ENCODE results near the gene ZFYVE28. TPM values are rescaled to one million over a fixed set of nuclear protein-coding genes. Genes with fewer than 3 reads are reported as not detected.

The ZFYVE28 gene
- total and polyA plus RNA-seq, 2 donors (not counting 1 experiment from before 2014, with no cell fraction given): 5.8 to 12.1 TPM

GRCh38 chr4:2402048-2402842 is 16.2 kb downstream of the ZFYVE28 start:
- DNase-seq (no peak), ATAC-seq (ENCODE audit: low read depth) (peak; percentile 49)
- Histone ChIP-seq H3K27me3 (replicated peaks in 1 of 4; ENCODE audit: control extremely low read depth in 1 of 4, control insufficient read depth in 3 of 4, insufficient read depth in 4 of 4, low read length in 3 of 4) (peaks cover 0 to 34% (median 9%) of the 10 kb centered on the region in 4 experiments), H3K4me3 (ENCODE audit: control extremely low read depth in 1 of 5, extremely low read depth in 1 of 5, insufficient read depth in 1 of 5, low read depth in 2 of 5, low read length in 4 of 5) (peak overlapping the region in 2 of 5 experiments; percentile 7 to 24), H4K20me1 (ENCODE audit: control insufficient read depth, insufficient read depth, low read length, poor library complexity, severe bottlenecking) (no peaks in the 10 kb centered on the region), H3K9me3 (ENCODE audit: control extremely low read depth in 1 of 3, control insufficient read depth in 2 of 3, insufficient read depth in 1 of 3, low read length in 2 of 3) (no peaks in the 10 kb centered on the region), H3K4me2 (replicated peaks; ENCODE audit: low read depth, low read length, poor library complexity, severe bottlenecking) (peak overlapping the region; percentile 53), H3K79me2 (ENCODE audit: control insufficient read depth, insufficient read depth, low read length) (no peaks in the 10 kb centered on the region), H3K36me3 (replicated peaks in 1 of 2; ENCODE audit: control extremely low read depth in 1 of 2, control insufficient read depth in 1 of 2, extremely low read depth in 1 of 2, insufficient read depth in 2 of 2, low read length in 1 of 2) (no peaks in the 10 kb centered on the region), H3K27ac (ENCODE audit: low read length in 2 of 2) (no peak overlapping the region), H3K4me1 (ENCODE audit: control insufficient read depth in 2 of 2, insufficient read depth in 2 of 2, low read length in 2 of 2) (peaks cover 7 to 11% of the 10 kb centered on the region in 2 donors), H3K9ac (ENCODE audit: low read length) (peak overlapping the region; percentile 26), H2AFZ (ENCODE audit: insufficient read depth, low read depth, low read length, poor library complexity, severe bottlenecking) (peak overlapping the region; percentile 62)
- no peaks in the 10 kb centered on the region for H3K9me3 Mint-ChIP-seq (ENCODE audit: insufficient read depth)
- CTCF ChIA-PET: interaction anchor here (0.8 to 1.4 kb wide), 4 partner anchors 8 to 182 kb away, joined by 3 to 4 read pairs (median 4); no protein-coding TSS in a partner anchor
- 9% methylated on average over 23 of the region's 27 CpGs for WGBS (ENCODE audit: insufficient coverage)
- H3K27me3 Mint-ChIP-seq: peaks cover 32% of the 10 kb centered on the region
- peak overlapping the region; percentile 67 for H3K4me3 Mint-ChIP-seq
- intact Hi-C loops (cut with micrococcal nuclease): no loop called here
- H3K27ac Mint-ChIP-seq: no peak overlapping the region
- peaks cover 13% of the 10 kb centered on the region for H3K4me1 Mint-ChIP-seq
- POLR2A ChIA-PET: interaction anchor here (1.4 kb wide), 1 partner anchor 140 kb away, joined by 3 read pairs; the partner anchor contains the start of gene MXD4
- TF ChIP-seq, protein P1, sequence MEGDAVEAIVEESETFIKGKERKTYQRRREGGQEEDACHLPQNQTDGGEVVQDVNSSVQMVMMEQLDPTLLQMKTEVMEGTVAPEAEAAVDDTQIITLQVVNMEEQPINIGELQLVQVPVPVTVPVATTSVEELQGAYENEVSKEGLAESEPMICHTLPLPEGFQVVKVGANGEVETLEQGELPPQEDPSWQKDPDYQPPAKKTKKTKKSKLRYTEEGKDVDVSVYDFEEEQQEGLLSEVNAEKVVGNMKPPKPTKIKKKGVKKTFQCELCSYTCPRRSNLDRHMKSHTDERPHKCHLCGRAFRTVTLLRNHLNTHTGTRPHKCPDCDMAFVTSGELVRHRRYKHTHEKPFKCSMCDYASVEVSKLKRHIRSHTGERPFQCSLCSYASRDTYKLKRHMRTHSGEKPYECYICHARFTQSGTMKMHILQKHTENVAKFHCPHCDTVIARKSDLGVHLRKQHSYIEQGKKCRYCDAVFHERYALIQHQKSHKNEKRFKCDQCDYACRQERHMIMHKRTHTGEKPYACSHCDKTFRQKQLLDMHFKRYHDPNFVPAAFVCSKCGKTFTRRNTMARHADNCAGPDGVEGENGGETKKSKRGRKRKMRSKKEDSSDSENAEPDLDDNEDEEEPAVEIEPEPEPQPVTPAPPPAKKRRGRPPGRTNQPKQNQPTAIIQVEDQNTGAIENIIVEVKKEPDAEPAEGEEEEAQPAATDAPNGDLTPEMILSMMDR (IDR thresholded peaks at IDR 0.05): no peak
- no peak for TF ChIP-seq EZH2 (IDR thresholded peaks at IDR 0.05; ENCODE audit: borderline replicate concordance, insufficient read depth, low read depth, low read length, poor library complexity, severe bottlenecking)

GRCh38 chr4:2401610-2401983 is 16.8 kb downstream of the ZFYVE28 start:
- intact Hi-C loops (cut with micrococcal nuclease): no loop called here
- no peak for TF ChIP-seq EZH2 (IDR thresholded peaks at IDR 0.05; ENCODE audit: borderline replicate concordance, insufficient read depth, low read depth, low read length, poor library complexity, severe bottlenecking)
- TF ChIP-seq, protein P1 (IDR thresholded peaks at IDR 0.05): no peak
- peaks cover 7 to 11% of the 10 kb centered on the region in 2 donors for H3K4me1 ChIP-seq (ENCODE audit: control insufficient read depth in 2 of 2, insufficient read depth in 2 of 2, low read length in 2 of 2)
- peak overlapping the region; percentile 62 for H2AFZ ChIP-seq (ENCODE audit: insufficient read depth, low read depth, low read length, poor library complexity, severe bottlenecking)
- no peak overlapping the region for H3K27ac Mint-ChIP-seq
- no peak for ATAC-seq (ENCODE audit: low read depth)
- no peaks in the 10 kb centered on the region for H3K36me3 ChIP-seq (replicated peaks in 1 of 2; ENCODE audit: control extremely low read depth in 1 of 2, control insufficient read depth in 1 of 2, extremely low read depth in 1 of 2, insufficient read depth in 2 of 2, low read length in 1 of 2)
- H3K79me2 ChIP-seq (ENCODE audit: control insufficient read depth, insufficient read depth, low read length): no peaks in the 10 kb centered on the region
- peaks cover 0 to 38% (median 9%) of the 10 kb centered on the region in 4 experiments for H3K27me3 ChIP-seq (replicated peaks in 1 of 4; ENCODE audit: control extremely low read depth in 1 of 4, control insufficient read depth in 3 of 4, insufficient read depth in 4 of 4, low read length in 3 of 4)
- H3K27ac ChIP-seq (ENCODE audit: low read length in 2 of 2): no peak overlapping the region
- H3K9me3 ChIP-seq (ENCODE audit: control extremely low read depth in 1 of 3, control insufficient read depth in 2 of 3, insufficient read depth in 1 of 3, low read length in 2 of 3): no peaks in the 10 kb centered on the region
- H3K4me3 ChIP-seq (ENCODE audit: control extremely low read depth in 1 of 5, extremely low read depth in 1 of 5, insufficient read depth in 1 of 5, low read depth in 2 of 5, low read length in 4 of 5): peak overlapping the region in 1 of 5 experiments; percentile 24
- peak overlapping the region; percentile 67 for H3K4me3 Mint-ChIP-seq
- DNase-seq: no peak
- POLR2A ChIA-PET: interaction anchor here (1.4 kb wide), 1 partner anchor 139 kb away, joined by 3 read pairs; the partner anchor contains the start of gene MXD4
- H3K9ac ChIP-seq (ENCODE audit: low read length): peak overlapping the region; percentile 26
- peak overlapping the region; percentile 53 for H3K4me2 ChIP-seq (replicated peaks; ENCODE audit: low read depth, low read length, poor library complexity, severe bottlenecking)
- 50% methylated on average over 14 of the region's 15 CpGs for WGBS (ENCODE audit: insufficient coverage)
- H3K4me1 Mint-ChIP-seq: peaks cover 13% of the 10 kb centered on the region
- CTCF ChIA-PET: interaction anchor here (1.1 to 1.4 kb wide), 2 partner anchors 14 to 182 kb away, joined by 4 read pairs; no protein-coding TSS in a partner anchor
- H3K27me3 Mint-ChIP-seq: peaks cover 32% of the 10 kb centered on the region
- H3K9me3 Mint-ChIP-seq (ENCODE audit: insufficient read depth): no peaks in the 10 kb centered on the region
- no peaks in the 10 kb centered on the region for H4K20me1 ChIP-seq (ENCODE audit: control insufficient read depth, insufficient read depth, low read length, poor library complexity, severe bottlenecking)

All from B cell (primary cell).